CD14-positive monocyte (primary cell): ENCODE data around the gene CEP131. TPM values are rescaled to one million over a fixed set of nuclear protein-coding genes. Genes with fewer than 3 reads are reported as not detected.

Experiments used
- DNase-seq, 3 donors: peaks; one replicate each; pipeline ENCODE4 v3.0.0-alpha.2; 2011 to 2022
- H2AFZ ChIP-seq: 2 replicates; pipeline ENCODE4 v1.6.0; 2012; ENCODE audit warnings: mild to moderate bottlenecking, low read depth, low read length, inconsistent platforms; ENCODE audit not compliant: insufficient read depth, poor library complexity, severe bottlenecking
- H3K27ac ChIP-seq, 2 donors: 1 replicate in 1 of 2; 2 replicates in 1 of 2; pipeline ENCODE4 v1.5.1; 2012 to 2013; ENCODE audit warnings: low read length in 2 of 2, control low read depth in 1 of 2, inconsistent platforms in 1 of 2, low read depth in 1 of 2, mild to moderate bottlenecking in 1 of 2
- H3K27me3 ChIP-seq, 2 donors: one replicate each; pipeline versions ENCODE4 v1.6.0 to v1.6.1; 2011 to 2013; ENCODE audit warnings: low read length in 2 of 2; ENCODE audit not compliant: control insufficient read depth in 2 of 2, insufficient read depth in 2 of 2
- H3K36me3 ChIP-seq, 2 donors: replicated peaks in 1 of 2; 1 replicate in 1 of 2; 2 replicates in 1 of 2; pipeline versions ENCODE4 v1.5.1 to v1.6.1; 2012 to 2013; ENCODE audit warnings: low read length in 2 of 2, control low read depth in 1 of 2, inconsistent platforms in 1 of 2, mild to moderate bottlenecking in 1 of 2; ENCODE audit not compliant: insufficient read depth in 2 of 2, control insufficient read depth in 1 of 2
- H3K4me1 ChIP-seq, 2 donors: 1 replicate in 1 of 2; 2 replicates in 1 of 2; pipeline versions ENCODE4 v1.5.1 to v1.6.1; 2012 to 2013; ENCODE audit warnings: low read length in 2 of 2, control low read depth in 1 of 2, inconsistent platforms in 1 of 2, mild to moderate bottlenecking in 1 of 2, moderate library complexity in 1 of 2; ENCODE audit not compliant: insufficient read depth in 2 of 2, control insufficient read depth in 1 of 2
- H3K4me2 ChIP-seq: replicated peaks from 2 replicates; pipeline ENCODE3; 2012; ENCODE audit warnings: low read length, moderate library complexity, mild to moderate bottlenecking; ENCODE audit not compliant: poor library complexity, severe bottlenecking; ENCODE audit errors: extremely low read depth
- H3K4me3 ChIP-seq, 3 experiments: fragments of 200-600 bp in 1 of 3; sonication (generic) in 1 of 3; replicated peaks in 1 of 3; 1 replicate in 2 of 3; 2 replicates in 1 of 3; pipeline ENCODE4 v1.5.1; 2011 to 2013; ENCODE audit warnings: low read length in 3 of 3, mild to moderate bottlenecking in 3 of 3, control low read depth in 2 of 3, low read depth in 2 of 3, inconsistent platforms in 1 of 3, moderate library complexity in 1 of 3
- H3K79me2 ChIP-seq: 2 replicates; pipeline ENCODE4 v1.6.0; 2012; ENCODE audit warnings: mild to moderate bottlenecking, control low read depth, inconsistent platforms, low read length, moderate library complexity; ENCODE audit not compliant: insufficient read depth
- H3K9ac ChIP-seq: 2 replicates; pipeline ENCODE4 v1.6.0; 2017; ENCODE audit warnings: low read length, mild to moderate bottlenecking; ENCODE audit not compliant: insufficient read depth, poor library complexity, severe bottlenecking
- H3K9me3 ChIP-seq, 2 donors: replicated peaks in 1 of 2; 1 replicate in 1 of 2; 2 replicates in 1 of 2; pipeline versions ENCODE4 v1.5.1 to v1.6.1; 2012 to 2013; ENCODE audit warnings: low read length in 2 of 2, control low read depth in 1 of 2; ENCODE audit not compliant: control insufficient read depth in 1 of 2, insufficient read depth in 1 of 2
- H4K20me1 ChIP-seq: 2 replicates; pipeline ENCODE4 v1.6.0; 2012; ENCODE audit warnings: mild to moderate bottlenecking, low read length, control low read depth, moderate library complexity; ENCODE audit not compliant: insufficient read depth
- H3K27ac Mint-ChIP-seq, 7 donors: one replicate each; pipeline ENCODE4 v1.8.0; 2020; ENCODE audit warnings: mild to moderate bottlenecking in 7 of 7, mixed read lengths in 7 of 7, moderate library complexity in 6 of 7, inconsistent platforms in 2 of 7
- H3K27me3 Mint-ChIP-seq, 3 donors: one replicate each; pipeline ENCODE4 v1.8.0; 2021 to 2022; ENCODE audit warnings: low read depth in 3 of 3, mild to moderate bottlenecking in 3 of 3, mixed read lengths in 3 of 3, moderate library complexity in 3 of 3, inconsistent platforms in 1 of 3
- H3K36me3 Mint-ChIP-seq, 2 donors: one replicate each; pipeline ENCODE4 v1.8.0; 2020; ENCODE audit warnings: mixed read lengths in 2 of 2, inconsistent platforms in 1 of 2, mild to moderate bottlenecking in 1 of 2
- H3K4me1 Mint-ChIP-seq: one replicate; pipeline ENCODE4 v1.8.0; 2020; ENCODE audit warnings: mild to moderate bottlenecking, mixed read lengths
- H3K4me3 Mint-ChIP-seq, 2 donors: one replicate each; pipeline ENCODE4 v1.8.0; 2020; ENCODE audit warnings: mild to moderate bottlenecking in 2 of 2, mixed read lengths in 2 of 2, moderate library complexity in 1 of 2
- H3K9me3 Mint-ChIP-seq, 7 donors: one replicate each; pipeline ENCODE4 v1.8.0; 2020 to 2022; ENCODE audit warnings: mixed read lengths in 7 of 7, mild to moderate bottlenecking in 6 of 7, moderate library complexity in 6 of 7, inconsistent platforms in 2 of 7
- CTCF ChIP-seq: fragments of 200-600 bp; IDR thresholded peaks from one replicate; pipeline ENCODE4 v1.8.0; 2022; ENCODE audit warnings: antibody characterized with exemption, mild to moderate bottlenecking
- WGBS: methylation state at CpG from one replicate; pipeline ENCODE4 v1.1.5; 2013; ENCODE audit warnings: missing lambda C conversion rate; ENCODE audit not compliant: insufficient coverage; 5-methylcytosine and 5-hydroxymethylcytosine counted together
- intact Hi-C, 2 donors: fragments of 100-400 bp; cut with micrococcal nuclease; formaldehyde crosslinking; loops; one replicate each; pipeline versions ENCODE4 v1.15.0 to v1.15.1; 2023
- polyA plus RNA-seq, 3 donors: library from polyadenylated mRNA; depleted of rRNA in 1 of 3; unstranded in 2 of 3; stranded (reverse) in 1 of 3; fragments of 300-500 nt in 2 of 3; fragments of >200 nt in 1 of 3; fragmentation: Illumina TruSeq in 2 of 3; gene quantifications; 1 replicate in 2 of 3; 2 replicates in 1 of 3; pipeline ENCODE4 v1.2.3, GENCODE V29; 2012 to 2021

The CEP131 gene
- polyA plus RNA-seq, 3 donors: 0.69 to 9.7 (median 1.0) TPM

- WGBS: 96% methylated on average over 19 of the region's 19 CpGs
Observed at GRCh38 chr17:81260641-81261040, 37.9 kb upstream of the CEP131 start.

DNA sequence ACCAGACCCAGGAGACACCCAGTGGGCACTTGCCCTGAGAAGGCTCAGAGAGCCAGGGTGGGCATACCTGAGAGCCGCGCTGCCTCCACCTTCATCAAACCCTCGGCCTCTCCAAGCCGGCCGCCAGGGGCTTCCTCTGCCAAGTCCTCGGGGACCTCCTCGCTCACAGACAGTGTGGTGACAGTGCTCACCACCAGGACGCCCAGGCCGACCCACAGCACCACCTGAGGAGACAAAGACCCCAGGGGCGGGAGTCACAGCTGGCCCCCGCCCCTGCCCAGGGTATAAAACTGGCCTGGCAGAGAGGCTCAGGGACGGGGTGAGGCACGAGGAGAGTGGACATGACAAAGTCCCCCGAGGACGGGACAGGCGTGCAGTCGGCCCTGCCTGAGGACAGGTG is 37.4 kb upstream of the CEP131 start:
- Mint-ChIP-seq H3K27ac (no peak overlapping the region), H3K36me3 (peaks cover 68 to 87% of the 10 kb centered on the region in 2 donors), H3K4me1 (peaks cover 13% of the 10 kb centered on the region), H3K4me3 (no peak overlapping the region), H3K27me3 (peaks cover 0 to 2% (median 0%) of the 10 kb centered on the region in 3 donors), H3K9me3 (peaks cover 0 to 2% (median 0%) of the 10 kb centered on the region in 7 donors)
- Histone ChIP-seq H3K9ac (no peak overlapping the region), H3K9me3 (no peaks in the 10 kb centered on the region), H3K36me3 (peaks cover 80 to 91% of the 10 kb centered on the region in 2 donors), H2AFZ (no peak overlapping the region), H3K79me2 (peaks cover 27% of the 10 kb centered on the region), H3K27me3 (no peaks in the 10 kb centered on the region), H3K4me2 (no peak overlapping the region), H3K4me1 (peaks cover 11 to 13% of the 10 kb centered on the region in 2 donors), H3K4me3 (no peak overlapping the region), H3K27ac (no peak overlapping the region), H4K20me1 (peaks cover 84% of the 10 kb centered on the region)
- TF ChIP-seq CTCF: no peak
- intact Hi-C loops: no loop called here
- DNase-seq: no peak
- 96% methylated on average over 16 of the region's 17 CpGs for WGBS

More at GRCh38 chr17:81260641-81261040, 37.9 kb upstream of the CEP131 start:
- H3K9me3 ChIP-seq: no peaks in the 10 kb centered on the region
- peaks cover 6 to 8% of the 10 kb centered on the region in 2 donors for H3K4me1 ChIP-seq
- no peak overlapping the region for H3K4me3 ChIP-seq
- H3K4me1 Mint-ChIP-seq: peaks cover 8% of the 10 kb centered on the region
- no peak overlapping the region for H2AFZ ChIP-seq
- H3K27me3 ChIP-seq: no peaks in the 10 kb centered on the region
- H3K4me3 Mint-ChIP-seq: no peak overlapping the region
- H3K4me2 ChIP-seq: no peak overlapping the region
- no peak for DNase-seq
- H3K79me2 ChIP-seq: peaks cover 29% of the 10 kb centered on the region
- peaks cover 73 to 92% of the 10 kb centered on the region in 2 donors for H3K36me3 Mint-ChIP-seq
- no peak overlapping the region for H3K27ac ChIP-seq
- peaks cover 0 to 2% (median 0%) of the 10 kb centered on the region in 3 donors for H3K27me3 Mint-ChIP-seq
- H4K20me1 ChIP-seq: peaks cover 84% of the 10 kb centered on the region
- H3K9me3 Mint-ChIP-seq: peaks cover 0 to 2% (median 0%) of the 10 kb centered on the region in 7 donors
- H3K27ac Mint-ChIP-seq: no peak overlapping the region
- H3K36me3 ChIP-seq: peaks cover 85 to 96% of the 10 kb centered on the region in 2 donors
- intact Hi-C loops: no loop called here
- H3K9ac ChIP-seq: no peak overlapping the region
- no peak for TF ChIP-seq CTCF
